ENCODE data around the gene ANKRD11. TPM values are rescaled to one million over a fixed set of nuclear protein-coding genes. Genes with fewer than 3 reads are reported as not detected.
"Not testable (repeated sequence)": the region's sequence is repeated elsewhere in the genome, so short reads cannot be mapped to it uniquely, and the experiment has no call there.

Gene ANKRD11
- total and polyA plus RNA-seq, 3 experiments from 2014 or later: 39.8 to 150 (median 130) TPM

DNA sequence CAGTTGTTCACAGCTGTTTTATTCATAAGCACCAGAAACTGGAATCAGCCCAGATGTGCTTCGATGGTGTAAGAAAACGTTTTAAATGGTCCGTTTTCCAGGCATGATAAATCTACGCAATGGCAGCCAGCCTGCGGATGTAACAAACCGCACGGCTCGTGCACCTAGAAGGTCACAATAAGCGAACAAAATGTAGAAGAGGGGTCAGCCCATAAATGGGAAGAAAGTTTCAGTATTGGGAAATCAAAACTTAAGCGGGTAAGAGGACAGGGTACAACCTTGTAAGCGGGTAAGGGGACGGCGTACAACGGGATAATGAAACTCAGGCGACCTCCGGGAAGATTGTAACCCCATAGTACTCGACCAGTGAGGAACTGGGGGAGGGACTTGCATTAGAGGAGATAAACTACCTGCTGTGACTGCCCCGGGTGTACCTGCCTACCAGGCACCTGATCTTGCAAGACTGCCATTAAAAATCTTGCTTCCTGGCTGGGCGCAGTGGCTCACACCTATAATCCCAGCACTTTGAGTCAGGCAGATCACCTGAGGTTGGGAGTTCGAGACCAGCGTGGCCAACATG is 66.6 kb downstream of the ANKRD11 start:
- Histone ChIP-seq H3K36me3 (ENCODE audit: insufficient read depth, low read length) (no peaks in the 10 kb centered on the region), H3K27ac (ENCODE audit: low read depth, low read length) (no peak overlapping the region), H3K27me3 (ENCODE audit: insufficient read depth, low read length, poor library complexity, severe bottlenecking) (no peaks in the 10 kb centered on the region), H3K4me1 (ENCODE audit: insufficient read depth, low read length) (peaks cover 81% of the 10 kb centered on the region), H3K4me3 (ENCODE audit: low read length) (no peak overlapping the region), H3K9me3 (ENCODE audit: low read length) (no peaks in the 10 kb centered on the region)
- CTCF ChIA-PET: no interaction called here
- Mint-ChIP-seq H3K4me1 (peaks cover 74 to 89% (median 78%) of the 10 kb centered on the region in 3 donors), H3K27me3 (no peaks in the 10 kb centered on the region), H3K9me3 (no peaks in the 10 kb centered on the region), H3K4me3 (peak overlapping the region in 5 of 7 donors; percentile 40 to 78 (median 68)), H3K27ac (peak overlapping the region; percentile 17 to 85 (median 76)), H3K36me3 (peaks cover 0 to 43% (median 4%) of the 10 kb centered on the region in 3 donors)
- no peak for DNase-seq
- POLR2A ChIA-PET: interaction anchor here (1.4 kb wide), 1 partner anchor 66 kb away, joined by 3 read pairs; no protein-coding TSS in a partner anchor

DNA sequence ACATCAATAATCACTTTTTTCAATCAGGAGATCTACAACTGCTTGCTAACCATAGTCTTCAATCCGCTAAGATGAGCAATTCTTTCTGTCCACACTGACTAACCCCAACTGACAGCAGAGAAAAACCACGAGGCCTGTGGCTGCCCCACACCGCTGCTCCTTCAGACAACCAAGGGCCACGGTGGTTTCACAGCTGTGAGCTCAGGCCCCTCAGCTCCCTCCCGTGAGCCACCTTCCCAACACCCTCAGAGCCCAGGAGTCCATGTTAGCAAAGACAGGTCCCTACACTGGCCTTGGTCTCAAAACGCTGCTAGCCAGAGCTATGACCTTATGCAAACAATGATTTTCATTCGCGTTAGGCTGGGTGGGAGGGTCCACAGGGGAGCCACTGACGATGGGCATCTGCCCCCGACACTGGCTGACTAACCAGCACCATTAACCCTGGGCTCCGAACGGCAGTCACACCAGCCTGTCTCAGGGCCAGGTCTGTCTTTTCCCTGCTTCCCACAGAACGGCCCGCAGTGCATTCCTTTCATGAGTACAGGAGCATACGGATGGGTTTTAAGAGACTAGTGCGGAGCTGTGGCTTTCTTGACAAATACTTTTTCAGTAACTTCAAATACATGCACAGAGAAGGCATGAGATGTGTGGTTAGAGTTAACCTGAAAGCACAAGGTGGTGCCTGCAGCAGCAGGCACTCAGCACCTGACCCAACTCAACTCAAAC is 67.3 kb downstream of the ANKRD11 start:
- CTCF ChIA-PET: no interaction called here
- peak; percentile 39 to 78 (median 52) for DNase-seq

DNA sequence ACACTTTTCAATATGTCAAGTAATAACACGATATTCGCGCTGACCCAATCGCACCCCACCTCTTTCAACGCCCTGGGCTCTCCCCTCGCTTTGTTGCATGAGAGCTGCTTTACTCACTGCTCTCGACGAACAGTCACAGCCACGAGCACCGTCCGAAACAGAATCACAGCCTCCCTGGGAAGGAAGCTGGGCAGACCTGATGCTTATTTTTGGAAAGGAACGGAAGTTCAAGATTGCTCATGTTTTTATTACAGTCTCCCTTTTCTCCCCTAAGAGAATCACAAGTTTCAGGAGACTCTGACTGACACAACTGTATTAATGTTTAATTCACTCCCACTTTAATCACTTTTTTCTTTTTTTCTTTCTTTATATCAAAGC is 67.8 kb downstream of the ANKRD11 start:
- peaks cover 91% of the 10 kb centered on the region for H3K4me1 ChIP-seq (ENCODE audit: insufficient read depth, low read length)
- Mint-ChIP-seq H3K27me3 (no peaks in the 10 kb centered on the region), H3K36me3 (peaks cover 0 to 52% (median 7%) of the 10 kb centered on the region in 3 donors), H3K4me1 (peaks cover 83 to 93% (median 89%) of the 10 kb centered on the region in 3 donors), H3K9me3 (no peaks in the 10 kb centered on the region), H3K4me3 (peak overlapping the region; percentile 5 to 78 (median 67)), H3K27ac (peak overlapping the region; percentile 17 to 85 (median 76))
- CTCF ChIA-PET: no interaction called here
- no peaks in the 10 kb centered on the region for H3K9me3 ChIP-seq (ENCODE audit: low read length)
- no peaks in the 10 kb centered on the region for H3K27me3 ChIP-seq (ENCODE audit: insufficient read depth, low read length, poor library complexity, severe bottlenecking)
- peaks cover 6% of the 10 kb centered on the region for H3K36me3 ChIP-seq (ENCODE audit: insufficient read depth, low read length)
- DNase-seq: no peak
- no peak overlapping the region for H3K27ac ChIP-seq (ENCODE audit: low read depth, low read length)
- no peak overlapping the region for H3K4me3 ChIP-seq (ENCODE audit: low read length)
- POLR2A ChIA-PET: interaction anchor here (0.6 to 1.4 kb wide), 3 partner anchors 14 to 148 kb away, joined by 3 read pairs; no protein-coding TSS in a partner anchor

More for the DNA sequence above, 67.3 kb downstream of the ANKRD11 start:
- Histone ChIP-seq H3K27me3 (ENCODE audit: insufficient read depth, low read length, poor library complexity, severe bottlenecking) (no peaks in the 10 kb centered on the region), H3K4me3 (ENCODE audit: low read length) (no peak overlapping the region), H3K36me3 (ENCODE audit: insufficient read depth, low read length) (peaks cover under 1% of the 10 kb centered on the region), H3K27ac (ENCODE audit: low read depth, low read length) (no peak overlapping the region), H3K4me1 (ENCODE audit: insufficient read depth, low read length) (peaks cover 87% of the 10 kb centered on the region), H3K9me3 (ENCODE audit: low read length) (no peaks in the 10 kb centered on the region)
- POLR2A ChIA-PET: interaction anchor here (1.0 to 1.4 kb wide), 2 partner anchors 14 to 65 kb away, joined by 3 read pairs; no protein-coding TSS in a partner anchor
- H3K36me3 Mint-ChIP-seq: peaks cover 0 to 47% (median 4%) of the 10 kb centered on the region in 3 donors
- peaks cover 78 to 93% (median 84%) of the 10 kb centered on the region in 3 donors for H3K4me1 Mint-ChIP-seq
- no peaks in the 10 kb centered on the region for H3K9me3 Mint-ChIP-seq
- H3K27me3 Mint-ChIP-seq: no peaks in the 10 kb centered on the region
- peak overlapping the region; percentile 36 to 85 (median 76) for H3K27ac Mint-ChIP-seq
- H3K4me3 Mint-ChIP-seq: peak overlapping the region; percentile 5 to 78 (median 67)

DNA sequence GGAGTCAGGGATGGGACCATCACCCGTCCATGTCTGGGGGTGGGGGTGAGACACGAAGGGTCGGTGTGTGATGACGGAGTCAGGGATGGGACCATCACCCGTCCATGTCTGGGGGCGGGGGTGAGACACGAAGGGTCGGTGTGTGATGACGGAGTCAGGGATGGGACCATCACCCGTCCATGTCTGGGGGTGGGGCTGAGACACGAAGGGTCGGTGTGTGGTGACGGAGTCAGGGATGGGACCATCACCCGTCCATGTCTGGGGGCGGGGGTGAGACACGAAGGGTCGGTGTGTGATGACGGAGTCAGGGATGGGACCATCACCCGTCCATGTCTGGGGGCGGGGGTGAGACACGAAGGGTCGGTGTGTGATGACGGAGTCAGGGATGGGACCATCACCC is 69.1 kb downstream of the ANKRD11 start:
- peaks cover 0 to 54% (median 10%) of the 10 kb centered on the region in 3 donors for H3K36me3 Mint-ChIP-seq
- H3K4me1 ChIP-seq (ENCODE audit: insufficient read depth, low read length): peaks cover 89% of the 10 kb centered on the region
- H3K27me3 Mint-ChIP-seq; H3K27ac ChIP-seq (ENCODE audit: low read depth, low read length); H3K27me3 ChIP-seq (ENCODE audit: insufficient read depth, low read length, poor library complexity, severe bottlenecking); H3K36me3 ChIP-seq (ENCODE audit: insufficient read depth, low read length); POLR2A ChIA-PET; H3K4me3 ChIP-seq (ENCODE audit: low read length); DNase-seq; H3K4me3 Mint-ChIP-seq; H3K9me3 Mint-ChIP-seq; H3K9me3 ChIP-seq (ENCODE audit: low read length); CTCF ChIA-PET: not testable (repeated sequence)
- H3K27ac Mint-ChIP-seq: peak overlapping the region in 1 of 8 donors; percentile 61
- peaks cover 81 to 90% (median 87%) of the 10 kb centered on the region in 3 donors for H3K4me1 Mint-ChIP-seq

DNA sequence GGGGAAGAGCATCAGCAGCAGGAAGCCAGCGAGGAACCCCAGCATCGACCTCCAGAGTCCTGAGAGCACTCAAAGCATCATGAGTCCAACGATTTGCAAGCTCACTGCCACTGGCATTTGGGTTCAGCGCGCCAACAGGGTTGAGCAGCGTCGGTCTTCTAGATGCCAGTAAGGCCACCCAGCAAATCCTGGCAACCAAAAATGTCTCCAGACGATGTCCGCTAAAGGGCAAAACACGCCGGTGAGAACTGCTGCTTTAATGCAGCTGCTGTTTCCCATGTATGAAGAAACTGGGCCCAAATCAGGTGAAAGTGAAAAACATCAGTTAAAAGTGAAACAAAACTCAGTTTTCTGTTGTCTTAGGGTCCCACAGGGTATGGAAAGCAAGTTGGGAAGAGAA is 70.2 kb downstream of the ANKRD11 start:
- H3K36me3 Mint-ChIP-seq: peaks cover 0 to 54% (median 10%) of the 10 kb centered on the region in 3 donors
- no peaks in the 10 kb centered on the region for H3K27me3 Mint-ChIP-seq
- H3K4me3 Mint-ChIP-seq: peak overlapping the region in 2 of 7 donors; percentile 49 to 64
- peak overlapping the region in 5 of 8 donors; percentile 42 to 92 (median 79) for H3K27ac Mint-ChIP-seq
- ChIA-PET CTCF (interaction anchor here (1.2 kb wide), 1 partner anchor 11 kb away, joined by 4 read pairs; no protein-coding TSS in a partner anchor), POLR2A (interaction anchor here (0.5 kb wide), 1 partner anchor 78 kb away, joined by 5 read pairs; no protein-coding TSS in a partner anchor)
- H3K4me1 Mint-ChIP-seq: peaks cover 74 to 89% (median 83%) of the 10 kb centered on the region in 3 donors
- Histone ChIP-seq H3K36me3 (ENCODE audit: insufficient read depth, low read length) (peaks cover 8% of the 10 kb centered on the region), H3K9me3 (ENCODE audit: low read length) (no peaks in the 10 kb centered on the region), H3K27me3 (ENCODE audit: insufficient read depth, low read length, poor library complexity, severe bottlenecking) (no peaks in the 10 kb centered on the region), H3K4me3 (ENCODE audit: low read length) (no peak overlapping the region), H3K27ac (ENCODE audit: low read depth, low read length) (no peak overlapping the region), H3K4me1 (ENCODE audit: insufficient read depth, low read length) (peaks cover 83% of the 10 kb centered on the region)
- H3K9me3 Mint-ChIP-seq: no peaks in the 10 kb centered on the region
- DNase-seq: no peak

DNA sequence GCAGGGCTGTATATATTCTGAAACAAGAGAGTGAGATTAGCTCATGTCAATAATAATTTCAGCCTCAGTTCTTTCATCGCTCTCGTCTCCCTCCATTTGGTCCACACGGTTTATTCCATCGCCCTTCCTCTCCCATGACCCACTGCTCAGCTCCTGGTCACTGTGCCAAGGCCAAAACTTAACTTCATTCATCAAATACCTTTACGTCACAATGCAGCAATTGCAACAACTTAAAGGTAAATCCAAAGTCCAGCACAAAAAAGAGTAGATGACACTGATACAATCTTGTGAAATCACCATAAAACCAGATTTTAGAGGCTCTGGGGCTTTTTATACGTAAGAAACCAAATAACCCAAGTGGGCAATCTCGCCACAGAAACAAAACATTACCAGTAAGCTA is 72.0 kb downstream of the ANKRD11 start:
- H3K4me1 Mint-ChIP-seq: peaks cover 64 to 85% (median 75%) of the 10 kb centered on the region in 3 donors
- peaks cover 81% of the 10 kb centered on the region for H3K4me1 ChIP-seq (ENCODE audit: insufficient read depth, low read length)

DNA sequence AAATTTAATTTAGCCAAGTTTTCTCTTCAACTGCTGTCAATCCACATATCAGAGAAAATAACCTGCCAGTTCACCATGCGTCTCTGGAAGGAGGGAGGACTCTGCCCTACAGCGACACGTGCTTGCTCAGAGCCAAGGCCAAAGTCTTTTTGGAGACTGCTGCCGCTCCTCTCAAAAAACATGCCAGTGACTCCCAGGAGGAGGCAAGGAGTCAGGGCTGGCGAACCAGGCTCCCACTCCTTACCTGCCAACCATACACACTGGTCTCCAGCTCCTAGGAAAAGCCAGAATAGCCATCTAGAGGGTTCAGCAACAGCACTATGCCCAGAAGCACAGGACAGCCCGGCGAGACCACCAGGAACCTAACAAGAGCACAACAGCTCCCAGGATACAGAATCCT is 73.0 kb downstream of the ANKRD11 start:
- POLR2A ChIA-PET: no interaction called here
- Histone ChIP-seq H3K4me3 (ENCODE audit: low read length) (no peak overlapping the region), H3K36me3 (ENCODE audit: insufficient read depth, low read length) (peaks cover 8% of the 10 kb centered on the region), H3K27ac (ENCODE audit: low read depth, low read length) (no peak overlapping the region), H3K27me3 (ENCODE audit: insufficient read depth, low read length, poor library complexity, severe bottlenecking) (no peaks in the 10 kb centered on the region), H3K9me3 (ENCODE audit: low read length) (no peaks in the 10 kb centered on the region), H3K4me1 (ENCODE audit: insufficient read depth, low read length) (peaks cover 81% of the 10 kb centered on the region)
- H3K27ac Mint-ChIP-seq: peak overlapping the region in 5 of 8 donors; percentile 12 to 83 (median 29)
- H3K4me3 Mint-ChIP-seq: no peak overlapping the region
- no peak for DNase-seq
- CTCF ChIA-PET: no interaction called here
- H3K9me3 Mint-ChIP-seq: no peaks in the 10 kb centered on the region
- no peaks in the 10 kb centered on the region for H3K27me3 Mint-ChIP-seq
- peaks cover 61 to 85% (median 75%) of the 10 kb centered on the region in 3 donors for H3K4me1 Mint-ChIP-seq
- peaks cover 0 to 48% (median 10%) of the 10 kb centered on the region in 3 donors for H3K36me3 Mint-ChIP-seq

More for the DNA sequence above, 72.0 kb downstream of the ANKRD11 start:
- Mint-ChIP-seq H3K27ac (peak overlapping the region in 6 of 8 donors; percentile 13 to 75 (median 61)), H3K9me3 (no peaks in the 10 kb centered on the region), H3K4me3 (no peak overlapping the region), H3K27me3 (no peaks in the 10 kb centered on the region), H3K36me3 (peaks cover 0 to 51% (median 10%) of the 10 kb centered on the region in 3 donors)
- ChIA-PET CTCF (no interaction called here), POLR2A (no interaction called here)
- H3K9me3 ChIP-seq (ENCODE audit: low read length): no peaks in the 10 kb centered on the region
- H3K27me3 ChIP-seq (ENCODE audit: insufficient read depth, low read length, poor library complexity, severe bottlenecking): no peaks in the 10 kb centered on the region
- peaks cover 8% of the 10 kb centered on the region for H3K36me3 ChIP-seq (ENCODE audit: insufficient read depth, low read length)
- no peak overlapping the region for H3K4me3 ChIP-seq (ENCODE audit: low read length)
- DNase-seq: no peak
- H3K27ac ChIP-seq (ENCODE audit: low read depth, low read length): no peak overlapping the region
